AG04449 (cell line): ENCODE measurements around the gene ZC3HAV1L.

Experiments used
- CTCF ChIA-PET: fragments of 350-600 bp; formaldehyde crosslinking; extraction: SDS; loops from one replicate; lab custom pipeline; 2021; ENCODE audit warnings: antibody characterized with exemption; lab: Yijun Ruan, JAX
- POLR2A ChIA-PET: fragments of 400-600, 350-600 bp; formaldehyde crosslinking; extraction: SDS; loops from one replicate; lab custom pipeline; 2020; ENCODE audit warnings: antibody characterized with exemption, inconsistent platforms; lab: Yijun Ruan, JAX
- DNase-seq: peaks from one replicate; pipeline ENCODE4 v3.0.0-alpha.2; 2010; ENCODE audit warnings: low read depth, low spot score
- H3K4me3 ChIP-seq: 2 replicates; pipeline ENCODE4 v1.5.1; 2011; ENCODE audit warnings: low read depth, mild to moderate bottlenecking, control low read depth, low read length
- TF ChIP-seq, protein P1 (sequence below): IDR thresholded peaks from one replicate; pipeline ENCODE4 v1.5.1; 2011; ENCODE audit warnings: mild to moderate bottlenecking, moderate library complexity, low read length, control low read depth, inconsistent platforms; ENCODE audit not compliant: insufficient read depth; ENCODE audit errors: missing control alignments

ZC3HAV1L gene, protein sequence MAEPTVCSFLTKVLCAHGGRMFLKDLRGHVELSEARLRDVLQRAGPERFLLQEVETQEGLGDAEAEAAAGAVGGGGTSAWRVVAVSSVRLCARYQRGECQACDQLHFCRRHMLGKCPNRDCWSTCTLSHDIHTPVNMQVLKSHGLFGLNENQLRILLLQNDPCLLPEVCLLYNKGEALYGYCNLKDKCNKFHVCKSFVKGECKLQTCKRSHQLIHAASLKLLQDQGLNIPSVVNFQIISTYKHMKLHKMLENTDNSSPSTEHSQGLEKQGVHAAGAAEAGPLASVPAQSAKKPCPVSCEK

DNA sequence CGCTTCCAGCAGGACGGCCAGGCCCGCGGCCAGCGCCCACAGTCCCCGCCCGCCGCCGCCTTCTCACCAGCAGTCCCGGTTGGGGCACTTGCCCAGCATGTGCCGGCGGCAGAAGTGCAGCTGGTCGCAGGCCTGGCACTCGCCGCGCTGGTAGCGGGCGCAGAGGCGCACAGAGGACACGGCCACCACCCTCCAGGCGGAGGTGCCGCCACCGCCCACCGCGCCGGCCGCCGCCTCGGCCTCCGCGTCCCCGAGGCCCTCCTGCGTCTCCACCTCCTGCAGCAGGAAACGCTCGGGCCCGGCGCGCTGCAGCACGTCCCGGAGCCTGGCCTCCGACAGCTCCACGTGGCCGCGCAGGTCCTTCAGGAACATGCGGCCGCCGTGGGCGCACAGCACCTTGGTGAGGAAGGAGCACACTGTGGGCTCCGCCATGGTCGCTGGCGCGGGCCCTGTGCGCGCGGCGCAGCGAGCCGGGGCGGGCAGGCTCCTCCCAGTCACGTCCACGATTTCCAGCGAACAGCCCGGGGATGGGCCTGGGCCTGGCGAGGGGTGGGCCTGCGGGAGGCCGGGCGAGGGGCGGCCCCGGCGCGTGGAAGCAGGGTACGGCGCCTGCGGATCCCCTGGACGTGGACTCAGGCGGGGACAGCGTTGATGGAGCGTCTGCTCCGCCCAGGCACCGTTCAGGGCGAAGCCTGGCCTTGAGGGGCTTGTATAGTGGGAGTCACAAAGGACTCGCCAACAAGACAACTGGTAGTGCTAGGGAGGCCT is at the start of gene ZC3HAV1L:
Gene ZC3HAV1L, minus strand, starts transcription at position 457 of the 768 bp plus-strand sequence. Its CDS starts 25 bp downstream, at position 432.
- POLR2A ChIA-PET, result no interaction called here
- peak within 1 kb of the TSS; percentile 80 for H3K4me3 ChIP-seq
- TF ChIP-seq, protein P1, sequence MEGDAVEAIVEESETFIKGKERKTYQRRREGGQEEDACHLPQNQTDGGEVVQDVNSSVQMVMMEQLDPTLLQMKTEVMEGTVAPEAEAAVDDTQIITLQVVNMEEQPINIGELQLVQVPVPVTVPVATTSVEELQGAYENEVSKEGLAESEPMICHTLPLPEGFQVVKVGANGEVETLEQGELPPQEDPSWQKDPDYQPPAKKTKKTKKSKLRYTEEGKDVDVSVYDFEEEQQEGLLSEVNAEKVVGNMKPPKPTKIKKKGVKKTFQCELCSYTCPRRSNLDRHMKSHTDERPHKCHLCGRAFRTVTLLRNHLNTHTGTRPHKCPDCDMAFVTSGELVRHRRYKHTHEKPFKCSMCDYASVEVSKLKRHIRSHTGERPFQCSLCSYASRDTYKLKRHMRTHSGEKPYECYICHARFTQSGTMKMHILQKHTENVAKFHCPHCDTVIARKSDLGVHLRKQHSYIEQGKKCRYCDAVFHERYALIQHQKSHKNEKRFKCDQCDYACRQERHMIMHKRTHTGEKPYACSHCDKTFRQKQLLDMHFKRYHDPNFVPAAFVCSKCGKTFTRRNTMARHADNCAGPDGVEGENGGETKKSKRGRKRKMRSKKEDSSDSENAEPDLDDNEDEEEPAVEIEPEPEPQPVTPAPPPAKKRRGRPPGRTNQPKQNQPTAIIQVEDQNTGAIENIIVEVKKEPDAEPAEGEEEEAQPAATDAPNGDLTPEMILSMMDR, result no peak
- CTCF ChIA-PET, result interaction anchor here (0.8 to 5.8 kb wide), 5 partner anchors 12 to 129 kb away, joined by 3 to 33 read pairs (median 10); no protein-coding TSS in a partner anchor
- no peak for DNase-seq

DNA sequence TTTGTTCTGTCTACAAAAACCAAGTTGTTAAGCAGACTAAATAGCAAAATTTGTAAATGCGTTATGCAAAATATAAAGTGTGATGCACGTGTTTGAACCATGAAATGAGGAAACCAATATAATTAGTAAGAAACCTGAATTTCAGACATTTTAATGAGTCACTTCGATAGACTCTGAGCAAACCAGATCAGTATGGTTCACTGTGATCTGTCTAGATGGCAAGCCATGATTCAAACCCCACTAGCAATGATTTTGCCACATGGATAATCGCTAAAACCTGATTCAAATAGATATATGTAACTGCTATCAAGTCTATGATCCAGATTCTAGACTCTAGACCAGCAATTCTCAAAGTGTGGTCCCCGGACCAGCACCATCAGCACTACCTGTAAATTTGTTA is 48.9 kb upstream of the ZC3HAV1L start:
- H3K4me3 ChIP-seq, result no peak overlapping the region
- TF ChIP-seq, protein P1, result no peak
- DNase-seq, result no peak
- CTCF ChIA-PET, result interaction anchor here (4.7 kb wide), 1 partner anchor 10 kb away, joined by 30 read pairs; no protein-coding TSS in a partner anchor
- POLR2A ChIA-PET, result no interaction called here

DNA sequence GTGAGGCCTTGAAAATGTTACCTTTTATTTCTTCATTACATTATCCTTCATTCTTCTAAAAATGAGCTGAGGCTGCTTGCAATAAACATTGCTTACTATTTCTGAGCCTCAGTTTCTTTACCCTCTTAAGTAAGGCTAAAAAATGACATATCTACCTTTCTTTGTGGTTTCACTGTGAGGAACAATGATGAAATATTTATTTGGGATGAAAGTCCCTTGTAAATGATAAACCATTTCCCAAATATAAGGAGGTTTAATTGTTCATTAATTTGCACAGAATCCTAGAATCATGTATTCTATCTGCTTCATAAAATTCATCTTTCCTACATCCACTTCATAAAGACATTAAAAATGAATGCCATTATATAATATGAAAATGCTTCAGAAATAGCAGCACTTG is 45.7 kb upstream of the ZC3HAV1L start:
- H3K4me3 ChIP-seq, result no peak overlapping the region
- POLR2A ChIA-PET, result no interaction called here
- TF ChIP-seq, protein P1, result no peak
- CTCF ChIA-PET, result interaction anchor here (1.8 to 2.7 kb wide), 4 partner anchors 12 to 195 kb away, joined by 5 to 9 read pairs (median 9); no protein-coding TSS in a partner anchor
- DNase-seq, result no peak

DNA sequence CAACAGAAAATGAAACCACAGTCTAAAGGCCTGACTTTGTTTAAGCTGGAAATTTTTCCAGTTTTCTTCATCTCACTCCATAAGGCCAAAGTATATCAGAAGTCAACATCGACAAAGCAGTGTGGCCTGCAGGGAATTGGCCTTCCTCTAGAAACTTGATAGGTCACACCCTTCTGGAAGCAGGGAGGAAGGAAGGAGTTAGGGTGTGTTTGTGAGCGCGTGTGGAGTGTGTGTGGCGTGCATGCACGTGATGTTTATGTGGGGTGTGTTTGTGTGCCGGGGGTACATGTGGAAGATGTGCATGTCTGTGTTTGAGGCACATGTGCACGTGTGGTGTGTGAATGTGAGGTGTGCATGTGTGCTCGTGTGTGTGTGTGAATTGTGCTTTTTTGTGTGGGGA is 45.1 kb upstream of the ZC3HAV1L start:
- ChIA-PET POLR2A (no interaction called here), CTCF (interaction anchor here (1.8 to 2.7 kb wide), 4 partner anchors 11 to 194 kb away, joined by 5 to 9 read pairs (median 9); no protein-coding TSS in a partner anchor)
- TF ChIP-seq, protein P1, result no peak
- no peak overlapping the region for H3K4me3 ChIP-seq
- no peak for DNase-seq

DNA sequence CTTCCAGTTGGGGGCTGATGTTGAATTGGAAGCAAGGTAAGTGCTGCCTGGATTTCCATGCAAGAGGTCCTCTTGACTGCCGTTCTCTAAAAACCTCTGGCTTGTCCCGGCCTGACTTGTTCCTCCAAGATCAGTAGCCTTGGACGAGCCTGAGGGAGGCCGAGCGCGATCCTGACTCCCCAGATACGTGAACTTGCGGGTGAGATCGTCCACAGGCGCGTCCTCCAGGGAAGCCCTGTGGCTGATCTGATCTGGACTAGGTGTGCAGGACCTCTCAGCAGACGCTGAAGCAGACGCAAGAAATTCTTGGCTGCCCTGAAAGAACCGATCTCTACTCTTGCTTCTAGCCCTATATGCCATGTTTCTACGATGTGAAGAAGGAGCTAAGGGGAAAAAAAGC is 44.0 kb upstream of the ZC3HAV1L start:
- no peak for DNase-seq
- TF ChIP-seq, protein P1, result no peak
- ChIA-PET CTCF (interaction anchor here (0.8 to 2.7 kb wide), 7 partner anchors 10 to 193 kb away, joined by 3 to 9 read pairs (median 5); no protein-coding TSS in a partner anchor), POLR2A (no interaction called here)
- H3K4me3 ChIP-seq, result no peak overlapping the region
